ENCODE results near the gene USP14. TPM values are rescaled to one million over a fixed set of nuclear protein-coding genes. Genes with fewer than 3 reads are reported as not detected.

USP14 gene
- total RNA-seq, 1 donor from 2014 or later: 92.4 TPM

GRCh38 chr18:251572-251971 lies 93.2 kb downstream of the USP14 start:
- Mint-ChIP-seq H3K9me3 (ENCODE audit: unreplicated experiment) (no peaks in the 10 kb centered on the region), H3K27ac (ENCODE audit: unreplicated experiment) (peak overlapping the region; percentile 48), H3K27me3 (ENCODE audit: unreplicated experiment) (no peaks in the 10 kb centered on the region), H3K36me3 (ENCODE audit: unreplicated experiment) (no peaks in the 10 kb centered on the region), H3K4me1 (ENCODE audit: low read depth, unreplicated experiment) (peaks cover 14% of the 10 kb centered on the region), H3K4me3 (ENCODE audit: unreplicated experiment) (no peak overlapping the region)
- no peak for DNase-seq
- TF ChIP-seq CTCF (IDR thresholded peaks at IDR 0.05; ENCODE audit: partially characterized antibody, unreplicated experiment): no peak

GRCh38 chr18:253121-253520 lies 94.8 kb downstream of the USP14 start:
- Mint-ChIP-seq H3K27me3 (ENCODE audit: unreplicated experiment) (no peaks in the 10 kb centered on the region), H3K27ac (ENCODE audit: unreplicated experiment) (no peak overlapping the region), H3K36me3 (ENCODE audit: unreplicated experiment) (no peaks in the 10 kb centered on the region), H3K9me3 (ENCODE audit: unreplicated experiment) (no peaks in the 10 kb centered on the region), H3K4me3 (ENCODE audit: unreplicated experiment) (no peak overlapping the region), H3K4me1 (ENCODE audit: low read depth, unreplicated experiment) (peaks cover 14% of the 10 kb centered on the region)
- no peak for DNase-seq
- TF ChIP-seq CTCF (IDR thresholded peaks at IDR 0.05; ENCODE audit: partially characterized antibody, unreplicated experiment): no peak

GRCh38 chr18:255171-255570 lies 96.8 kb downstream of the USP14 start:
- H3K4me1 Mint-ChIP-seq (ENCODE audit: low read depth, unreplicated experiment): peaks cover 11% of the 10 kb centered on the region
- TF ChIP-seq CTCF (IDR thresholded peaks at IDR 0.05; ENCODE audit: partially characterized antibody, unreplicated experiment): no peak
- no peak for DNase-seq
- H3K9me3 Mint-ChIP-seq (ENCODE audit: unreplicated experiment): no peaks in the 10 kb centered on the region
- no peak overlapping the region for H3K27ac Mint-ChIP-seq (ENCODE audit: unreplicated experiment)
- no peak overlapping the region for H3K4me3 Mint-ChIP-seq (ENCODE audit: unreplicated experiment)
- no peaks in the 10 kb centered on the region for H3K36me3 Mint-ChIP-seq (ENCODE audit: unreplicated experiment)
- no peaks in the 10 kb centered on the region for H3K27me3 Mint-ChIP-seq (ENCODE audit: unreplicated experiment)

DNA sequence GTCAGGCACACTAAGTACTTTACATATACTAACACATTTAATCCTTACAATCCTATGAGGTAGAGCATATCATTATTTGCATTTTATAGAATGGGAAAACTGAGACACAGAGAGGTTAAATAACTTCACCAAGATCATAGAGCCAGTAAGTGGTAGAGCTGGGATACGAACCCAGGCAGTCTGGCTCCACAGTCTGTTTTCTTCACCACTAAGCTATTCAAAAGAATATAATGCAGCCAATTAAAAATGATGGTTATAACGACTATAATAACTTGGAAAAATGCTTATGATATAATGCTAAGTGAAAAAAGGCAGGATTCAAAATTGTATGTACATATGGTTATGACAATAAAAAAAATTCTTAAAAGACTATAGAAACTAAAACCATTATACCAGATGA lies 102.2 kb downstream of the USP14 start:
- H3K27ac Mint-ChIP-seq (ENCODE audit: unreplicated experiment): no peak overlapping the region
- H3K4me3 Mint-ChIP-seq (ENCODE audit: unreplicated experiment): no peak overlapping the region
- no peak for DNase-seq
- H3K4me1 Mint-ChIP-seq (ENCODE audit: low read depth, unreplicated experiment): no peaks in the 10 kb centered on the region
- H3K36me3 Mint-ChIP-seq (ENCODE audit: unreplicated experiment): no peaks in the 10 kb centered on the region
- H3K27me3 Mint-ChIP-seq (ENCODE audit: unreplicated experiment): no peaks in the 10 kb centered on the region
- no peak for TF ChIP-seq CTCF (IDR thresholded peaks at IDR 0.05; ENCODE audit: partially characterized antibody, unreplicated experiment)
- no peaks in the 10 kb centered on the region for H3K9me3 Mint-ChIP-seq (ENCODE audit: unreplicated experiment)

DNA sequence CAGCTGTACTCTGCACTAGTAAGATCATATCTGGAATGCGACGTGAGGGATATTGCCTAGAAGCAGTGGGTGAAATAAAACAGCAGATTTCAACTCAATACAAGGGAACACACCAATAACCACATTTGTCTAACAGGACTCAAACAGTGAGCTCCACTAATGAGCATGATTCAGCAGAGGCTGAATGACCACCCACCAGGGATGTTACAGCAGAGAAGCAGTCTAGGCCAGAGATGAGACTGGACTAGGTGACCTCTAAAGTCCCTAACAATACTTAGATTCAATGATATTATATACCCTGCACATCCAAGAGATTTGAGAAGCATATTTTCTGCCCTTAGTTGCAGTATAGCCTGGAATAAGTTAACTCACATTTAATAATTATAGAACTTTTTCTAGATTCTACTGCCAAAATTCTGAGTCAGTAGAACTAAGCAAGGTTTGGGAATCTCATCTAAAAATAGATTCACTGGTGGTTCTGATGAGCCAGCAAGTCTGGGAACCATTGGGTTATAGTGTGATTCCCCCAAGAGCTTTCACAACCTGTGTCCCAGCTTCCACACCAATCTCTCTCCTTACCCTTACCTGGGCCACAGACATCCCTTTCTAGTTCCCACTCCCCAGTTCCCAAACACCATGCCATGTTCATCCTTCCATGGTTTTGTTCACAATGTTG lies 103.2 kb downstream of the USP14 start:
- Mint-ChIP-seq H3K9me3 (ENCODE audit: unreplicated experiment) (no peaks in the 10 kb centered on the region), H3K4me3 (ENCODE audit: unreplicated experiment) (no peak overlapping the region), H3K27ac (ENCODE audit: unreplicated experiment) (no peak overlapping the region)

More for the DNA sequence above, 103.2 kb downstream of the USP14 start:
- no peak for DNase-seq
- H3K27me3 Mint-ChIP-seq (ENCODE audit: unreplicated experiment): no peaks in the 10 kb centered on the region
- no peak for TF ChIP-seq CTCF (IDR thresholded peaks at IDR 0.05; ENCODE audit: partially characterized antibody, unreplicated experiment)
- no peaks in the 10 kb centered on the region for H3K36me3 Mint-ChIP-seq (ENCODE audit: unreplicated experiment)
- H3K4me1 Mint-ChIP-seq (ENCODE audit: low read depth, unreplicated experiment): no peaks in the 10 kb centered on the region

Small RNA genes within 50 kb of the gene (microRNA-seq; reads per million reads assigned to microRNA genes)
- not detected for gene MIR8078 (ENCODE audit: unreplicated experiment)

Other genes starting within 250 kb of the USP14 start
- not detected for gene TUBB8B, start 108.9 kb upstream of the USP14 start, total RNA-seq (ENCODE audit: unreplicated experiment)
- gene THOC1, start 109.5 kb downstream of the USP14 start, total RNA-seq (ENCODE audit: unreplicated experiment): 62.3 TPM